ENCODE data around the gene SPN. TPM values are rescaled to one million over a fixed set of nuclear protein-coding genes. Genes with fewer than 3 reads are reported as not detected.

The SPN gene
- total and polyA plus RNA-seq, 9 of the 15 experiments (the other 6 are each of a cell fraction or from before 2014, with no cell fraction given): 24.3 to 225 (median 79.4) TPM

- TF ChIP-seq POLR2B (IDR thresholded peaks at IDR 0.05; ENCODE audit: low read depth, partially characterized antibody) (peak; percentile 88), RBM25 (IDR thresholded peaks at IDR 0.05; ENCODE audit: low read depth, low read length, severe bottlenecking) (no peak), JUND (IDR thresholded peaks at IDR 0.05; ENCODE audit: borderline replicate concordance, low read depth, low read length) (peak; percentile 41; the same call in 1 of the 2 replicates), JUND (tag; IDR thresholded peaks at IDR 0.05; ENCODE audit: borderline replicate concordance, low read depth, low read length) (no peak; the same call in 2 of the 3 replicates), XRCC5 (IDR thresholded peaks at IDR 0.05; ENCODE audit: low read depth, low read length) (peak; percentile 58; the same call in 1 of the 2 replicates), MTF1 (CRISPR knock-in tag; IDR thresholded peaks at IDR 0.05; ENCODE audit: borderline replicate concordance) (no peak), KDM5B (IDR thresholded peaks at IDR 0.05; ENCODE audit: insufficient replicate concordance, low read depth, low read length) (peak; percentile 89), HMGN3 (IDR thresholded peaks at IDR 0.05; ENCODE audit: borderline replicate concordance, extremely low read depth, insufficient read length, low read depth, low read length) (peak; percentile 91), ZSCAN32 (CRISPR knock-in tag; IDR thresholded peaks at IDR 0.05) (0 out of 2 replicates have a peak, but pooled peaks have one; percentile 62), ELF1 (tag; IDR thresholded peaks at IDR 0.05) (0 out of 2 replicates have a peak, but pooled peaks have one; percentile 37), NR2C1 (IDR thresholded peaks at IDR 0.05) (no peak), NR2C1 (tag; IDR thresholded peaks at IDR 0.05) (0 out of 2 replicates have a peak, but pooled peaks have one; percentile 29), ZNF449 (CRISPR knock-in tag; IDR thresholded peaks at IDR 0.05) (peak; percentile 92; the same call in 1 of the 2 replicates), NR3C1 (CRISPR knock-in tag; IDR thresholded peaks at IDR 0.05) (no peak), TAF7 (tag; IDR thresholded peaks at IDR 0.05) (peak; percentile 80; the same call in 1 of the 2 replicates), ZNF24 (IDR thresholded peaks at IDR 0.05) (0 out of 2 replicates have a peak, but pooled peaks have one; percentile 24), SREBF2 (CRISPR knock-in tag; IDR thresholded peaks at IDR 0.05) (no peak), ZBED1 (IDR thresholded peaks at IDR 0.05) (peak; percentile 53; the same call in 1 of the 2 replicates), POLR2A (conservative IDR thresholded peaks at IDR 0.05) (peak; percentile 91)
Measured at GRCh38 chr16:29663016-29663806, at the start of gene SPN (continued).
